Liver (tissue), 3 donors: ENCODE results near the gene EFNA2.

Experiments
- ATF3 ChIP-seq: IDR thresholded peaks from 2 replicates; pipeline ENCODE4 v1.6.1; 2016; ENCODE audit warnings: antibody characterized with exemption
- CTCF ChIP-seq: fragments of 150-350 bp; IDR thresholded peaks from 2 replicates; pipeline ENCODE4 v1.5.1; 2017; ENCODE audit warnings: improper control_type of control experiment, low read depth, low read length; ENCODE audit not compliant: missing input control
- EGR1 ChIP-seq, 2 donors: IDR thresholded peaks; 2 replicates each; pipeline ENCODE4 v1.6.1; 2016 to 2018; ENCODE audit warnings: antibody characterized with exemption in 2 of 2, low read depth in 2 of 2
- FOXA1 ChIP-seq: IDR thresholded peaks from 2 replicates; pipeline ENCODE4 v1.6.1; 2016; ENCODE audit warnings: antibody characterized with exemption
- GABPA ChIP-seq, 2 donors: IDR thresholded peaks in 1 of 2; conservative IDR thresholded peaks in 1 of 2; 2 replicates each; pipeline ENCODE4 v1.6.1; 2016; ENCODE audit warnings: antibody characterized with exemption in 2 of 2, mild to moderate bottlenecking in 1 of 2, moderate library complexity in 1 of 2
- HNF4A ChIP-seq, 2 donors: conservative IDR thresholded peaks; 2 replicates each; pipeline ENCODE4 v1.6.1; 2016; ENCODE audit warnings: antibody characterized with exemption in 2 of 2, mild to moderate bottlenecking in 2 of 2
- MAX ChIP-seq: IDR thresholded peaks from 2 replicates; pipeline ENCODE4 v1.6.1; 2016; ENCODE audit warnings: antibody characterized with exemption
- NR2F2 ChIP-seq: IDR thresholded peaks from 2 replicates; pipeline ENCODE4 v1.6.1; 2016; ENCODE audit warnings: antibody characterized with exemption
- RAD21 ChIP-seq, 2 donors: IDR thresholded peaks; 2 replicates each; pipeline ENCODE4 v1.6.1; 2016; ENCODE audit warnings: antibody characterized with exemption in 2 of 2, mild to moderate bottlenecking in 2 of 2
- REST ChIP-seq: IDR thresholded peaks from 2 replicates; pipeline ENCODE4 v1.6.1; 2016; ENCODE audit warnings: antibody characterized with exemption, mild to moderate bottlenecking
- SP1 ChIP-seq: IDR thresholded peaks from 2 replicates; pipeline ENCODE4 v1.6.1; 2018; ENCODE audit warnings: antibody characterized with exemption, mild to moderate bottlenecking
- TAF1 ChIP-seq: conservative IDR thresholded peaks from 2 replicates; pipeline ENCODE4 v1.6.1; 2016; ENCODE audit warnings: antibody characterized with exemption, mild to moderate bottlenecking
- YY1 ChIP-seq: IDR thresholded peaks from 2 replicates; pipeline ENCODE4 v1.6.1; 2016; ENCODE audit warnings: antibody characterized with exemption, mild to moderate bottlenecking
- donor health status: healthy.
- donor health status: healthy.

- TF ChIP-seq CTCF (no peak), GABPA (IDR thresholded peaks at IDR 0.05 in 1 of 2, conservative IDR thresholded peaks at IDR 0.05 in 1 of 2) (no peak), MAX (no peak), SP1 (no peak), FOXA1 (no peak), ATF3 (no peak), YY1 (no peak), REST (no peak), NR2F2 (no peak), EGR1 (IDR thresholded peaks at IDR 0.05; ENCODE audit: low read depth in 2 of 2) (no peak), HNF4A (conservative IDR thresholded peaks at IDR 0.05) (no peak), RAD21 (IDR thresholded peaks at IDR 0.05) (no peak), TAF1 (no peak)
These were observed 40.1 kb downstream of the EFNA2 start for GRCh38 chr19:1325568-1326294.
